ENCODE results near the gene BORCS6.

DNA sequence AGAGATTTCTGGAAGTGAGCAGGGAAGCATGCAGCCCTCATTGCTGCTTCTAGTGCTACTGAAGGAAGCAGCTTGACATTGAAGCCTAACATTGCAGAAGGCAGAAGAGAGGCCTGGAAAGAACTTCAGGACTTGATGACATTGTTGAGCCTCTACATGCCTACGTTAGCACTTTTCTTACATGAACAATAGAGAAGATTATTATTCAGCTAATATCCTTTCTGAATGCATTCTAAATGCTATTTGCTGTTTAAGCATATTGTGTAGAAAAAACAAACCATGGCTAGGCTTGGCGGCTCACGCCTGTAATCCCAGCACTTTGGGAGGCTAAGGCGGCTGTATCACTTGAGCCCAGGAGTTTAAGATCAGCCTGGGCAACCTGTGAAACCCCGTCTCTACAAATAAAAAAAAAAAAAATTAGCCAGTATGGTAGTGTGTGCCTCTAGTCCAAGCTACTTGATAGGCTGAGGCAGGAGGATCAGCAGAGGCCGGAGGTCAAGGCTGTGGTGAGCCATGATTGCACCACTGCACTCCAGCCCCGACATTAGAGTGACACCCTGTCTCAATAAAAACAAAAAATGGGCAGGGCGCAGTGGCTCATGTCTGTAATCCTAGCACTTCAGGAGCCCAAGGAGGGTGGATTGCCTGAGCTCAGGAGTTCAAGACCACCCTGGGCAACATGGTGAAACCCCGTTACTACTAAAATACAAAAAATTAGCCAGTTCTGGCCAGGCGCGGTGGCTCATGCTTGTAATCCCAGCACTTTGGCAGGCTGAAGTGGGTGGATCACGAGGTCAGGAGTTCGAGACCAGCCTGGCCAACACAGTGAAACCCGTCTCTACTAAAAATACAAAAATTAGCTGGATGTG lies 22.6 kb upstream of the BORCS6 start:
- TF ChIP-seq POLR2AphosphoS5 (IDR thresholded peaks at IDR 0.05; ENCODE audit: low read depth, low read length) (no peak), POLR2A (IDR thresholded peaks at IDR 0.05; ENCODE audit: low read depth, low read length) (no peak), PAX5 (IDR thresholded peaks at IDR 0.05; ENCODE audit: insufficient read depth, low read length, severe bottlenecking) (no peak), TAF1 (IDR thresholded peaks at IDR 0.05; ENCODE audit: low read depth, low read length) (no peak), SPI1 (IDR thresholded peaks at IDR 0.05; ENCODE audit: low read depth, low read length) (no peak)
